Retinal pigment epithelial cell (primary cell): Measurements from ENCODE around the gene RIN3.
A peak's percentile ranks its signal among the peaks of the same experiment; 100 is the strongest.

Experiments
- DNase-seq: peaks from one replicate; pipeline ENCODE4 v3.0.0-alpha.2; 2010; ENCODE audit warnings: low read depth
- H3K4me3 ChIP-seq: 2 replicates; pipeline ENCODE4 v1.5.1; 2011; ENCODE audit warnings: mild to moderate bottlenecking, low read length, control low read depth, moderate library complexity
- TF ChIP-seq, protein P1 (sequence below): conservative IDR thresholded peaks from 2 replicates; pipeline ENCODE4 v1.5.1; 2011; ENCODE audit warnings: low read depth, low read length, control low read depth, inconsistent platforms

The RIN3 gene

DNA sequence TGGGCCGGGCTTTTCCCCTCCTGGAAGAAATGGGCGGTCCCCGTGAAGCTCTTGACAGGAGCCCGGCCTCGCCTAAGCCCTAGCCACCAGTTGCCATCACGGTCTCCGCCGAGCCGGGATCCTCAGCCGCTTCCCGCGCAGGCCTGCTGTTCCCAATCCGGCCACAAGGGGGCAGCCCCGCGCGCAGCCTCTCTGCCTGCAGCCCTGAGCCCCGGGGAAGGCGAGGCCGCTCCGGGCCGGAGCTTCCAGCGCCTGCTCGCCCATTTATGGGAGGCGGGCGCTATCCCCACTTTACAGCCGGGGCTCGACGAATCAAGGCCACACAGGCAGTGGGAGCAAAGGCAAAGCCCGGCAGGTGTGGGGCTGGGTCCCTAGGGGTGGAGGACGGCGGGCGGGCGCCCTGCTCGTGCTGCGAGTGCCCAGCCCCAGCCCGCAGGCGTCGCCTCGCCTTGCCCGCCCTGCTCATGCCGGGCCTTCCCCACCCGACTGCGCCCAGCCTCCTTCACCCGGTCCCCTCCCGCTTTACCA lies 173.4 kb downstream of the RIN3 start:
- no peak for DNase-seq
- peak overlapping the region; percentile 33 for H3K4me3 ChIP-seq
- TF ChIP-seq, protein P1, sequence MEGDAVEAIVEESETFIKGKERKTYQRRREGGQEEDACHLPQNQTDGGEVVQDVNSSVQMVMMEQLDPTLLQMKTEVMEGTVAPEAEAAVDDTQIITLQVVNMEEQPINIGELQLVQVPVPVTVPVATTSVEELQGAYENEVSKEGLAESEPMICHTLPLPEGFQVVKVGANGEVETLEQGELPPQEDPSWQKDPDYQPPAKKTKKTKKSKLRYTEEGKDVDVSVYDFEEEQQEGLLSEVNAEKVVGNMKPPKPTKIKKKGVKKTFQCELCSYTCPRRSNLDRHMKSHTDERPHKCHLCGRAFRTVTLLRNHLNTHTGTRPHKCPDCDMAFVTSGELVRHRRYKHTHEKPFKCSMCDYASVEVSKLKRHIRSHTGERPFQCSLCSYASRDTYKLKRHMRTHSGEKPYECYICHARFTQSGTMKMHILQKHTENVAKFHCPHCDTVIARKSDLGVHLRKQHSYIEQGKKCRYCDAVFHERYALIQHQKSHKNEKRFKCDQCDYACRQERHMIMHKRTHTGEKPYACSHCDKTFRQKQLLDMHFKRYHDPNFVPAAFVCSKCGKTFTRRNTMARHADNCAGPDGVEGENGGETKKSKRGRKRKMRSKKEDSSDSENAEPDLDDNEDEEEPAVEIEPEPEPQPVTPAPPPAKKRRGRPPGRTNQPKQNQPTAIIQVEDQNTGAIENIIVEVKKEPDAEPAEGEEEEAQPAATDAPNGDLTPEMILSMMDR = peak; percentile 95

DNA sequence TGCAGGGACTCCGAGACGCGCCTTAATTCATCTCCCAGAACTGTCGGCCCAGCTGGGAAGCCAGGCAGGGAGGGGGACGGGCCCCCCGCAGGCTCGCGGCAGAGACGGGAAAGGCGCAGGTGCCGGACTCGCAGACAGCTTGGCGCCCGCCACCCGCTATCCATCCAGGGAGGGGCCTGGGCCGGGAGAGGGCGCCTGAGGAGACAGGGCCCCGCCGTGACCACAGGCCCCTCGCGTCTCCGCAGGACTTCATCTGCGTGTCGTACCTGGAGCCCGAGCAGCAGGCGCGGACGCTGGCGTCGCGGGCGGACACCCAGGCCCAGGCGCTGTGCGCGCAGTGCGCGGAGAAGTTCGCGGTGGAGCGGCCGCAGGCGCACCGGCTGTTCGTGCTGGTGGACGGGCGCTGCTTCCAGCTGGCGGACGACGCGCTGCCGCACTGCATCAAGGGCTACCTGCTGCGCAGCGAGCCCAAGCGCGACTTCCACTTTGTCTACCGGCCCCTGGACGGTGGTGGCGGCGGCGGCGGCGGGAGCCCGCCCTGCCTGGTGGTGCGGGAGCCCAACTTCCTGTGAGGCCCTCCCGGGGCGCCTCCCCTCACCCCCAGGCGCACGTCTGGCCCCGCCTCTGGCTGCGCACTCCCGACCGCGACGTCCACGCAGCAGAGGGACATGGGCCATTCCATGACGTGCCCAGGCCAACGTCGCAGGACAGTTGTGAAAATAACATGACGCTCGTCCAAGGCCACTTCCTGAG lies 174.3 kb downstream of the RIN3 start:
- DNase-seq = no peak
- TF ChIP-seq, protein P1 = no peak
- H3K4me3 ChIP-seq = peak overlapping the region; percentile 33

DNA sequence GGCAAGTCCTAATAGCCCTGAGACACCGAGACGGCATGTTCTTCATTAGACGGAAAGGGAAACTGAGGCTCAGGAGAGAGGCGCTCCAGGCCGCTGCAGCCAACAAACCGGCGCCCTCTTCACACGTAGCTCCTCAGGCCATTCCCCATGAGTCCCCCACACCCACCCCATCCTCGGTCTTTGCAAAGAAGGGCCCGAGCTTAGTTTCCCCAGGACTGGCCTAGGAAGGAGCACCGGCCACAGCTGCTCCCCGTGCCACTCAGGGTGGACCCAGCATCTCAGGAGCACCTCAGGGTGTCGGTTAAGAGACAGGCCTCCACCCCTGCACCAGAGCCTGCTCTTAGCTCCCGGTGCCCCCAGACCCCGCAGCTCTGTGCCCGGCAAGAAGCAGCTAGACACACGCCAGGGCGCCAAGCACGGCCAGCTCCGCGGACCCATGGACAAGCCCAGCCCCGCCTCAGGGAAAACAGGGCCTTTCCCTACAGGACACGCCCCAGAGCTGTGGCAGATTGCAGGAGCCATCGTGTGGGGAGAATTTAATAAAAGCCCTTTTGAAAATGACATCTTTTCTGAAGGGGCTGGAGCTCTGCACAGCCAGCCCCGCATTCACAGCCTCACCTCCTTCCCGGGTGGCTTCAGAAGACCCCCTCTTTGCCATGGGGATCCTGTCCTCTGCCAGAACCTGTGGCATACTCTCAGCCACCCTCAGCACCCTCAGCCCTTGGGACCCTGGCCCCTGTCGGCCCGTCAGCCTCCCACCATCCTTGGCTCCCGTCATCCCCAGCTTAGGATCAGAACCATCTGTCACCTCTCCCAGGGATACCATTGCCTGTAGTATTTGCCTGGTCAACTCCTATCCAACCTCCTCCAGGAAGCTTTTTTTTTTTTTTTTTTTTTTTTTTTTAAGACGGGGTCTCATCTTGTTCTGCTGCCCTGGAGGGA lies 175.1 kb downstream of the RIN3 start:
- TF ChIP-seq, protein P1 = no peak
- H3K4me3 ChIP-seq = no peak overlapping the region
- no peak for DNase-seq

DNA sequence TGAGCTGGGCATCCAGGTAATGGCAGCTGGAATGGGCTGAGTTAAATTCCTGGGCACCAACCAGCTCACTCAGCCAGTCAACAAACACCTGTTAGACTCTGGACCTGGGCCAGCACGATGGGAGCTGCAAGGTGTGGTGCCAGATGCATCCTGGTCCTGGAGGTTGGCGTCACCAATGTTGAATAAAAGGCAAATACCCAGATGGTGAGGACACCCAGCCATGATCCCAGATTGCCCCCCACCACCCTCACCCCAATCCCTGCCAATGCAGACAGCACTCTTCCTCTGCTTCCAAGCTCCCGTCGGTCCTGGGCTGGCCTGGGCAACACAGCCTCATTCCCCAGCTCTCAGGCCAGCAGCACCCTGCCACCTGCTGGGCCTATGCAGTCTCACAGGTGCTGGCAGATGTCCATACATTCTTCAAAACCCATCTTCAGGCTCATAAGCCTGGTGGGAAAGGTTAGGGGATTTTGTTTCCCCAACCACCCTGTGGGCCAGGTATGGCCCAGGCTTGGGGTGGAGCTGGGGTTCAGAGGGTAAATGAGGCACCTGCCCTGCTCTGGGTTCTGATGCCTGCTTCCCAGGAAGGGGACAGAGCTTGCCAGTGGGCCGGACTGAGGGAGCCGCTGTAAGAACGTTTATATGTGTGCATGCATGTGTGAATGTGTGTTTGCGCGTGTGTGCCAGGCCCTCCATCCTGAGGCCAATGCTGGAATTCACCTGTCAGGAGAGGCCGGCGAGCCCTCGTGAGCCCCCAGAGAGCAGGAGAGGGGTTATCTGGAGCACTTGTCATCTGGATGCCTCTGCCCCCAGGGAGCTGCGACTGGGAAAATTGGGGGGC lies 176.8 kb downstream of the RIN3 start:
- no peak for DNase-seq
- TF ChIP-seq, protein P1 = peak; percentile 86
- H3K4me3 ChIP-seq = no peak overlapping the region

DNA sequence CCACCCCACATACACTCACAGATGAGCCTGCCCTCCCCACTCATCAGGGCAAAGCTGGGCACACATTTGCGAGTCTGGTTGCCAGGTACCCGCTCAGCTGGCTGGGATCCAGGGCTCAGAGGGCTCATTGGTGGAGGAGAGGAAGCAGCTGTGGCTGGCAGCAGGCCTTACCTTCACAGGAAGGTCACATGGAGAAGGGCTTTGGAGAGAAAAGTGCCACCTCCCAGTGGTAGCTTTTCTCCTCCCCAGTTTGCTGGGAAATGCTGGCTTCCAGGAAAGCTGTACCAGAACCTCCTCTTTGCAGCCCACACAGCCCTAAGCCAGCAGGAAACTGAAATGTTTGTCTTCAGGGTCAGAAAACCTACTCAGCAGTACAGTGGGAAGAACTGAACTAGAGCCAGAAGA lies 179.2 kb downstream of the RIN3 start:
- H3K4me3 ChIP-seq = no peak overlapping the region
- DNase-seq = no peak
- TF ChIP-seq, protein P1 = no peak

DNA sequence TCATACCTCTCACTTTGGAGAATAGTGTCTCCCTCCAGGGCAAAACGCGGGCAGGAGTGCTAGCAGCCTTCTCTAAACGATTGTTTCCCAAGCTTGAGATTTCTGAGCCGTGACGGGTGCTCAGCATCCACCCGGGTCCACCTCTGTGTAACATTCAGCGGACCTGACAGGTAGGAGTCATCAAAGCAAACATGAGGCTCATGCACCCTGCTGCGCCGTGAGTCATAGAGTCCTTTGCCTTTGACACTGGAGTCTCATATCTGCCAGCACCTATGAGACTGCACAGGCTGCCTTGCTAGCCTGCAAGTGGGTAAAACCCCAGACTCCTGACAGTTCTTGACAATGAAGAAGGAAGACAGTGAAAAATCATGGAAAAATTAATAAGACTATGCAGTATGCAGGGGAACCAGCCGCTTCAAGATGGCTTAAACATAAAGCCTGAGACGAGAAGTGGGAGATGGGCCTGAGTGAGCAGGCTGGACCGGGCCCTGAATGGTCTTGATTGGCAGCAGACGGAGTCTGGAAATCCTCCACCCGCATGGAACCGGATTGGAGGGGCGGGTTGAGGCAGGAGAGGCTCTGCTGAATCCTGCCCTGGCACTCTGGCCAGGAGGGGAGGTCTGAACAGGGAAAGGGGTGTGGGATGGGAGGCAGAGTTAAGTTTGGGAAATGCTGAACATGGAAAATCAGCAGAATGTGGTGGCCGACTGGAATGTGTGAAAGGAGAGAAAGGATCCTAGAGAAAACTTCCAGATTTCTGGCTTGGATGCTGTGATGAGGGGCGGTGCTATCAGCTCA lies 180.6 kb downstream of the RIN3 start:
- TF ChIP-seq, protein P1 = no peak
- H3K4me3 ChIP-seq = no peak overlapping the region
- no peak for DNase-seq
